ENCODE measurements around the gene GUCA1C.

Gene GUCA1C

DNA sequence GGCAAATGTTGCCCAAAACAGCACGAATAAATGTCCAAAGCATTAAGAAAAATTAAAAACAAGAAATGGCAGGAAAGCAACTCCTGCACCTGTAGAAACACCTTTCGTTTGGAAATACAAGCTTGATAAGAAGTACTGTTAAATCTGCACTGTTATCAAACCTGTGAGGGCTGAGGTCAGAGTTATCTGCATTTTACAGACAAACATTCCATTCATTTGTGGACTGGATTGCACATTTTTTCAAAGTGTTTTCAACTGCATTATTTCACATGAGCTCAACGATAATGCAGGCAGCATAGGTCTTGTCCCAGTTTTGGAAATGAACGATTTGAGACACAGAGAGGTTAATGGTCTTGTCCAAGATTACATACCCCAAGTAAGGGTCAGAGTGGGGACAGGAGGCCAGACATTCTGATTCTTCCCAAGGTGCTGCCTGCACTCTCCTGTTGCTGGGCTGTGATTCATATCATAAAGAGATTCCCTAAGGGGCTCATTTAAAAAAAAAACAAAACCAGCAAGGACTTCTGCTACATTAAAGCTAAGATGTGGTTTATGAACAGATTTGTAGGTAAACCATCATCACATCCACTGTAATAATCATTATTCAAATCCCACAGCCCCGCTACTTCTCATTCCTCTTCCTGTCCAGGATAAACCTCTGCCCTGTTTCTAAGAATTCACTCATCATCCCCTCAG lies 13.0 kb downstream of the GUCA1C start:
- Mint-ChIP-seq H3K4me3 (no peak overlapping the region), H3K4me1 (ENCODE audit: low read depth) (no peaks in the 10 kb centered on the region)

GRCh38 chr3:108940166-108940565 lies 13.5 kb downstream of the GUCA1C start:
- H3K27me3 Mint-ChIP-seq = no peaks in the 10 kb centered on the region
- H3K4me1 Mint-ChIP-seq (ENCODE audit: low read depth) = no peaks in the 10 kb centered on the region
- no peak overlapping the region for H3K4me3 Mint-ChIP-seq
- no peak for DNase-seq
- H3K27ac Mint-ChIP-seq = no peak overlapping the region
- H3K9me3 Mint-ChIP-seq = no peaks in the 10 kb centered on the region
- no peaks in the 10 kb centered on the region for H3K36me3 Mint-ChIP-seq (ENCODE audit: low read depth)

More for the DNA sequence above, 13.0 kb downstream of the GUCA1C start:
- DNase-seq = no peak
- Mint-ChIP-seq H3K9me3 (no peaks in the 10 kb centered on the region), H3K27ac (no peak overlapping the region), H3K36me3 (ENCODE audit: low read depth) (no peaks in the 10 kb centered on the region), H3K27me3 (no peaks in the 10 kb centered on the region)

DNA sequence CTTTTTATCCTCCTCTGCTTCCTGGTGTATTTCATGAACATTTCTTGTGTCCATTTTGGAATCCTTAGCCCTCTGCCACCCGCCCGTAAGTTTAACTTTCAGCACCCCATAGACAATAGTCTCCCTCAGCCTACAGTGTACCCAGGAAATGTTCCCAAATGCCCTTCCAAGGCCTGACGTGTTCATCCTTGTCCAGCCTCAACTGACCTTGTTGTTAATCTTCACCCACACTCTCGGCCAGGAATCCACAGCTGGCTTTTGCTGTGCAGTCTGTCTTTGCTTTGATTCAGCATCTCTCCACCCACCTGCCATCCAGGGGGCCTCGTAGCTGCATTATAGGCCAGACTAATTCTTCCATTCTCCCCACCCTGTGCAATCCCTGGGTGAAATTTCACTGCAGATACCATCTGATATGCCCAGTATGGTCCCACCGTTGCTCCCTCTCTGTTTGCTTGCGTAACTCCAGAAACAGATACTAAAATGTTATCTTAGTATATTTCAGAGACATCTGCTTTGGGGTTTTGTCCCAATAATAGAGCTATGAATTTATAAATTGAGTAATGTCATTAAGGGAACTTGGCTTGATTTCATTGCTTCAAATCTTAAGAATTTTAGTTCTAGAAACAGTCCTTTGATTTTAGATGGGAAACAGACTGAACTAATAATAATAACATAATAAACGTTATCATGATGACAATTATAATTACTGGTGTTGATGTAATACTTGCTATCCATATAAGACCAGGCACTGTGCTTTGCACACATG lies 16.6 kb downstream of the GUCA1C start:
- no peak overlapping the region for H3K4me3 Mint-ChIP-seq
- H3K27ac Mint-ChIP-seq = no peak overlapping the region
- H3K4me1 Mint-ChIP-seq (ENCODE audit: low read depth) = no peaks in the 10 kb centered on the region
- peaks cover 2% of the 10 kb centered on the region for H3K27me3 Mint-ChIP-seq
- no peaks in the 10 kb centered on the region for H3K36me3 Mint-ChIP-seq (ENCODE audit: low read depth)
- H3K9me3 Mint-ChIP-seq = no peaks in the 10 kb centered on the region
- DNase-seq = no peak

- H3K27me3 Mint-ChIP-seq = peaks cover 26% of the 10 kb centered on the region
- no peak overlapping the region for H3K4me3 Mint-ChIP-seq
- DNase-seq = no peak
- H3K27ac Mint-ChIP-seq = no peak overlapping the region
- H3K4me1 Mint-ChIP-seq (ENCODE audit: low read depth) = no peaks in the 10 kb centered on the region
- H3K36me3 Mint-ChIP-seq (ENCODE audit: low read depth) = no peaks in the 10 kb centered on the region
- H3K9me3 Mint-ChIP-seq = peaks cover 2% of the 10 kb centered on the region
Observed at GRCh38 chr3:108931035-108931434, 22.6 kb downstream of the GUCA1C start.

- Mint-ChIP-seq H3K27me3 (no peaks in the 10 kb centered on the region), H3K4me1 (ENCODE audit: low read depth) (peaks cover 11% of the 10 kb centered on the region)
Observed at GRCh38 chr3:108918866-108919265, 34.8 kb downstream of the GUCA1C start.

DNA sequence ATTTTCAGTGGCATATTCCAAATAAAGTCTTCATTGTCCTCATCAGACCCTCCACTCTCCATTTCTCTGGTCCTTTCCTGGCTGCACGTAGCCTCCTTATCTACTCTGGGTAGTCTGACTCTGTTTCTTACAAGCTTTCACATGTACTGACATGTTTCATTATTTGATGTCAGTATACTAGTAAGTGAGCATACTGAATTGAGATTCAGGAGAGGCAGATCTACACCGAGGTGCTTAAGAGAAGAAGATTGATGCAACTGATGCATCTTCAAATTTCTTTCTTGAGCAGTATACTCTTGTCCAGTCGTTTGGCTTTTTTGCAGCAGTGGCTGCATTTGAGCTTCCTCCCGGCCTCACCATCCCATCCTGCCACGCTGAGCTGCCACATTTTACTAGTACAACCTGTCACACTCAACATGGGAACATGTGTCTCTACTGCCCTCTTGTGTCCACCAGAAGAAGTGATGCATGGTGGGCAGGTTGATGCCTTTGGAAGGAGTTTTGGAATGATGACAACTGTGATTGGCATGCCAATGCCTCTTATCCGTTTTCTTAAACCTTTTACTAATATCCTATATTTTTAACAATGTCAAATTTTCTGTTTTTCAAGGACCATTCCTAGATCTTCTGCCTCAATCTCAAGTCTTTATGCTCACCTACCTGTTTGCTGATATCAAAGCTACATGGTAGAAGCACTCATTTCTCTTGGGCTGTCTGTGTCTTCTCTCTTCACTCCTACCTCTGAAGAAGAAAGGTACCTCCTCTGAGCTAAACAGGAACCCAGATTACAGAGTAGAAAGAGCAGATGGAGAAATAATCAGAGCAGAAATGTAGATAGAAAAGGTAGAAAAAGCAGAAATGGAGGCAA lies 38.7 kb downstream of the GUCA1C start:
- no peak overlapping the region for H3K27ac Mint-ChIP-seq
- H3K4me1 Mint-ChIP-seq (ENCODE audit: low read depth) = peaks cover 14% of the 10 kb centered on the region
- no peak overlapping the region for H3K4me3 Mint-ChIP-seq
- H3K36me3 Mint-ChIP-seq (ENCODE audit: low read depth) = no peaks in the 10 kb centered on the region
- H3K9me3 Mint-ChIP-seq = no peaks in the 10 kb centered on the region
- DNase-seq = peak; percentile 74
- H3K27me3 Mint-ChIP-seq = no peaks in the 10 kb centered on the region

More at GRCh38 chr3:108918866-108919265, 34.8 kb downstream of the GUCA1C start:
- no peak for DNase-seq
- no peak overlapping the region for H3K4me3 Mint-ChIP-seq
- no peak overlapping the region for H3K27ac Mint-ChIP-seq
- no peaks in the 10 kb centered on the region for H3K9me3 Mint-ChIP-seq
- H3K36me3 Mint-ChIP-seq (ENCODE audit: low read depth) = no peaks in the 10 kb centered on the region

DNA sequence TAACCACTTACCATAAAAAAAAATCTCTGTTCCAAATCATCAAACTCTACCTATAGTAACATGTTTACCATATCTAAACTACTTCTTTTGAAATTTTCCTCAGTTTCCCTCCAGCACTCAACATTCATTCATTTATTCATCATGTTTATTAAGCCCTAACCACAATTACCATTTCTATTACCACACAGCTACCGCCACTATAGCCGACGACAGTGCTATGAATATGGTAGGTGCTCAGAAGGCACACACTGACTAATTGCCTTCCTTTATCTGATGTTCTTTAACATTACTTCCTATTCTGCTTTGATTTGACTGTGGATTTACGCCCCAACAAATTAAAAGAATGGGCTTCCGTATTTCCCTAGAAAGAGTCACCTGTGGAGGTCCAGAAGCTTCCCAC lies 43.9 kb downstream of the GUCA1C start:
- Mint-ChIP-seq H3K9me3 (no peaks in the 10 kb centered on the region), H3K4me3 (no peak overlapping the region), H3K4me1 (ENCODE audit: low read depth) (peaks cover 12% of the 10 kb centered on the region), H3K27me3 (no peaks in the 10 kb centered on the region), H3K27ac (no peak overlapping the region), H3K36me3 (ENCODE audit: low read depth) (no peaks in the 10 kb centered on the region)
- DNase-seq = no peak

DNA sequence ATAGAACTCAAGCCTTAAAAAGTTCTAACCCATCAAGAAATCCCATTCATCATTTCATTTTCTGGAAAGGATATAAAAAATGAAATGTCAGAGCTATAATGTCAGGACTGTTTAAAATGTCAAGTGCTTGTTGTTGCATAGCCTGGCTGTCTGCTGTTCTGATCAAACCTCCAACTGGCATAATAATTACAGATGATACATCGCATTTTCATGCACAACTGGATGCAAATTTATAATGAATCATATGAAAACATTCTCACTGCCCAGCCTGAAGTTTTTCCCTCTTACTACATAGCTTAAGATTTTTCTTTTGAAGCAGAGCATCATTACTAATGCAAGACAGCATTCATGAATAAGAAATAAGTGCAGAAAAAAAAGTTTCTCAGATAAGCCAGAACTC lies 46.5 kb downstream of the GUCA1C start:
- no peak overlapping the region for H3K4me3 Mint-ChIP-seq
- no peak for DNase-seq
- no peaks in the 10 kb centered on the region for H3K27me3 Mint-ChIP-seq
- H3K36me3 Mint-ChIP-seq (ENCODE audit: low read depth) = no peaks in the 10 kb centered on the region
- peaks cover 7% of the 10 kb centered on the region for H3K4me1 Mint-ChIP-seq (ENCODE audit: low read depth)
- H3K9me3 Mint-ChIP-seq = no peaks in the 10 kb centered on the region
- no peak overlapping the region for H3K27ac Mint-ChIP-seq

DNA sequence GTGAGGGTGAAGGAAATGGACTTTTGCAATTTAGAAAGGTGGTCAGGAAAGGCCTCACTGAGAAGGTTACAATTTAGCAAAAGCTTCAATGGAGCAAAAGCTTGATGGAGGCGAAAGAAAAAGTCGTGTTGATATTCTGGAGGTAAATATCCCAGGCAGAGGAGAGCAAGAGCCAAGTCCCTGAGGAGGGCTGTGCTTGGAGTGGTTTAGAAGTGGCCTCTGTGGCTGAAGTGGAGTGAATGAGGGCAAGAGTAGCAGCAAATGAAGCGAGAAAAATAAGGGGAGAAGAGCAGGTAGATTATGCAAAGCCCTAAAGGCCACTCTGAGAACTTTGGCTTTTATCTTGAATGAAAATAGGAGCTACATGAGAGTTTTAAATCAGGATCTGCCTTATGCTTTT lies 54.1 kb downstream of the GUCA1C start:
- Mint-ChIP-seq H3K4me3 (no peak overlapping the region), H3K27me3 (no peaks in the 10 kb centered on the region), H3K9me3 (no peaks in the 10 kb centered on the region), H3K4me1 (ENCODE audit: low read depth) (peaks cover 23% of the 10 kb centered on the region), H3K36me3 (ENCODE audit: low read depth) (no peaks in the 10 kb centered on the region), H3K27ac (no peak overlapping the region)
- no peak for DNase-seq

DNA sequence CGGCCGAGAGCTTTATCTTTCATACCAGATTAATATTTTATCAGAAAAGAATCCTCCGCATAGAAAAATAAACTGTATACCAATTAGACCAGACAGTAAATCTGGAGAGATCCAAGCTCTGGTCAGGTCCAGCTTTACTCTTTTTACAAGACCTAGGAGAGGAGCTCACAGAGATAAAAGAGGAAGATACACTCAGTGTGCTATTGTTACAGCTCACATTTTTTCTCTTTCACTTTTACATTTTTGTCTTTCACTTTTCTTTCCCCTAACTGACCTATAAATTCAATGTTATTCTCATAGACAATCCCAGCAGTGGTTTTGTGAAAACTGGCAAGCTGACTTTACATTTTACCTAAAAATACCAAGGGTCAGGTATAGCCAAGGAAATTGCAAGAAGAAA lies 55.8 kb downstream of the GUCA1C start:
- Mint-ChIP-seq H3K36me3 (ENCODE audit: low read depth) (no peaks in the 10 kb centered on the region), H3K4me3 (no peak overlapping the region), H3K27ac (no peak overlapping the region), H3K27me3 (no peaks in the 10 kb centered on the region), H3K9me3 (no peaks in the 10 kb centered on the region), H3K4me1 (ENCODE audit: low read depth) (peaks cover 23% of the 10 kb centered on the region)
- no peak for DNase-seq

- no peak for DNase-seq
- Mint-ChIP-seq H3K27ac (no peak overlapping the region), H3K9me3 (no peaks in the 10 kb centered on the region), H3K27me3 (no peaks in the 10 kb centered on the region), H3K36me3 (ENCODE audit: low read depth) (no peaks in the 10 kb centered on the region), H3K4me3 (no peak overlapping the region), H3K4me1 (ENCODE audit: low read depth) (peaks cover 11% of the 10 kb centered on the region)
Observed at GRCh38 chr3:108894981-108895380, 58.7 kb downstream of the GUCA1C start.

DNA sequence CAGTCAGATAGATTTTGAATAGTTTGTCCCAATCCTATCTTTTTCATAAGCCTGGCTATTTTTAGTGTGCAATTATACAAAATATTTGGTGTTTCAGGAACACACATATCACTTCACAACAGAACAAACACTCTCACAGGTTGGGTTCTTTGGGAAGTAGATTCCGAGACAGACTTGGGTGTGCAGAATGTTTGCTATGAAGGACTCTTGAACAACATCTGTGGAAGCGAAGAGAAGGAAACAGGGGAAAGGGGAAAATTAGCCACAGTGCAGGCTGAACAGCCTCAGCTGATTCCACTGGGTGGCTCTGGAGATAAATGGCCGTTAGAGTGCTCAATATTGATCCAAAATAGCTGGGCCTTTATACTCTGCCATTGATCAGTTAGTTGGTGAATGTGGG lies 61.8 kb downstream of the GUCA1C start:
- Mint-ChIP-seq H3K27ac (no peak overlapping the region), H3K36me3 (ENCODE audit: low read depth) (no peaks in the 10 kb centered on the region), H3K4me1 (ENCODE audit: low read depth) (no peaks in the 10 kb centered on the region), H3K9me3 (no peaks in the 10 kb centered on the region), H3K27me3 (no peaks in the 10 kb centered on the region), H3K4me3 (no peak overlapping the region)
- no peak for DNase-seq

GRCh38 chr3:108887777-108888176 lies 65.9 kb downstream of the GUCA1C start:
- H3K4me3 Mint-ChIP-seq = no peak overlapping the region
- no peaks in the 10 kb centered on the region for H3K36me3 Mint-ChIP-seq (ENCODE audit: low read depth)
- DNase-seq = no peak
- H3K27ac Mint-ChIP-seq = no peak overlapping the region
- H3K9me3 Mint-ChIP-seq = no peaks in the 10 kb centered on the region
- H3K27me3 Mint-ChIP-seq = no peaks in the 10 kb centered on the region
- peaks cover 9% of the 10 kb centered on the region for H3K4me1 Mint-ChIP-seq (ENCODE audit: low read depth)

DNA sequence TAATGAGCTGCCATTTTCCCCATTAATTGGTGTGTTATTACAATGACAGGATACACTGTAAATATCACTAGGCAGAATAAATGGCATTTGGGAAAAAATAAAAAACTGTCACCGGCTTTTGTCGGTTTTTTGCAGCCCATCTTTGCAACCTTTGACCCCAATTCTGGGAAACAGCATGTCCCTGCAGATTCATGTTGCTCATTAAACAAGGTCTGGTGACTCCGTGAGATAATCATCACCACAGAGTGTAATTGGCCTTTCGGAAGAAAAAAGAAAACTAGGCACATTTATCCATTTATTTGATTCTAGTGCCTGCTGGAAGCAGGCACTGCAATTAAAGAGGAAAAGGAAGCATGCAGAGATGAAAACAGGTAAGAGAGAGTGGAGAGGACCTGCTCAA lies 66.6 kb downstream of the GUCA1C start:
- H3K4me3 Mint-ChIP-seq = no peak overlapping the region
- no peaks in the 10 kb centered on the region for H3K9me3 Mint-ChIP-seq
- no peaks in the 10 kb centered on the region for H3K36me3 Mint-ChIP-seq (ENCODE audit: low read depth)
- peaks cover 12% of the 10 kb centered on the region for H3K4me1 Mint-ChIP-seq (ENCODE audit: low read depth)
- DNase-seq = no peak
- no peak overlapping the region for H3K27ac Mint-ChIP-seq
- H3K27me3 Mint-ChIP-seq = no peaks in the 10 kb centered on the region

DNA sequence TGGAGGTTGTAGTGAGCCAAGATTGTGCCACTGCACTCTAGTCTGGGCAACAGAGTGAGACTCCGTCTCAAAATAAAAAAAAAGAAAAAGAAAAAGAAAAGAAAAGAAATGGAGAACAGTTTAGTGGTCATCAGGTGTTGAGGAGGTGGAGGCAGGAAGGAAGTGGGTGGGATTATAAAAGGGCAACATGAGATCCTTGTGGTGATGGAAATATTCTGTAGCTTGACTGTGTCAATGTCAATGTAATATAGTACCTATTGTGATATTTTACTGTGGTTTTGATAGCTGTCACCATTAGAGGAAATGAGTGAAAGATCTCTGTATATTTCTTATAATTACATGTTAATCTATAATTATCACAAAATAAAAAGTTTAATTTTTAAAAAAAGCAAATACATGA lies 70.3 kb downstream of the GUCA1C start:
- H3K9me3 Mint-ChIP-seq = no peaks in the 10 kb centered on the region
- no peaks in the 10 kb centered on the region for H3K36me3 Mint-ChIP-seq (ENCODE audit: low read depth)
- H3K4me1 Mint-ChIP-seq (ENCODE audit: low read depth) = peaks cover 12% of the 10 kb centered on the region
- no peak overlapping the region for H3K4me3 Mint-ChIP-seq
- no peaks in the 10 kb centered on the region for H3K27me3 Mint-ChIP-seq
- no peak overlapping the region for H3K27ac Mint-ChIP-seq
- no peak for DNase-seq

All from activated T-cell treated with anti-CD3 and anti-CD28 coated beads, Interleukin-2, amount 50 U/mL, for 24 hours (primary cell).